ENCODE data around the gene GAL3ST2. TPM values are rescaled to one million over a fixed set of nuclear protein-coding genes. Genes with fewer than 3 reads are reported as not detected.
"Not testable (repeated sequence)": the region's sequence is repeated elsewhere in the genome, so short reads cannot be mapped to it uniquely, and the experiment has no call there.

GAL3ST2 gene
- under 1 TPM; 0.22 to 0.40 (median 0.37) TPM for polyA plus RNA-seq (ENCODE audit: insufficient read length in 3 of 3)

DNA sequence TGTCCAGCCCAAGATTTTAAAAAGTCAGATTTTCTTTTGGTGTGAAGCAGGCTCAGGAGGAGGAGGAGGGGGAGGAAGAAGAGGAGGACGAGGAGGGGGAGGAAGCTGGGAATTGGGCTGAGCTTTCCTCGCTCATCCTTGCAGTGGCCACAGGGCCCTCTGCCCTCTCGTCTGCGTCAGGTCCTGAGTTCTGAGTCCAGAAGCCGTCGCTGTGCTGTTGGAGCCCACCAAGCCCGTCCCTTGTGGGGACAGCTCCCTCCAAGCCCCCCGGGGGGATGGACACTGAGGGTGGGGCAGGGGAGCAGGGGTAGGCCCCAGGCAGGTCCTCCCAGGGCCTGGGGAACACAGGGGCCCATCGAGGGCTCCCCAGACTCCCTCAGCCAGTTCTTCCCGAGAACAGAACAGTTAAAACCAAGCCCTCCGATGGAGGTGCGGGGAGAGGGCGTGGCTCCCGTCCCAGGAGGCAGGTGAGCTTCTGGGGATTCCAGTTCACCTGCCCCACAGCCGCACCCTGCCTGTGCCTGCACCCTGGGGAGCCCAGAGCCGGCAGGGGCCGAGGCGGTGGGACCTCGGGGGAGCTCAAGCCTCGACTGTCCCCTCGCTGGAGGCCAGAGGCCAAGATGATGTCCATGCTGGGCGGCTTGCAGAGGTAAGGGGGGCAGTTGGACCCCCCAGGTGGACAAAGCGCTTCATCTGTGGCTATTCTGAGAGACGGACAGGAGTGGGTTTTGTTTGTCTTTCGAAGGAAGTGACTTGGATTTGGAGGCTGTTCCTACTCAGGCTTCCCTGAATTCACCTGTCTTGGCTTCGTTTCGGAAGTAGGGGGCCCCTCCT, at the start of gene GAL3ST2:
Gene GAL3ST2, plus strand, starts transcription at position 487 of the 834 bp plus-strand sequence. Its CDS starts 134 bp downstream, at position 621.
- DNase-seq (ENCODE audit: low read depth in 3 of 3, low spot score in 2 of 3): no peak

DNA sequence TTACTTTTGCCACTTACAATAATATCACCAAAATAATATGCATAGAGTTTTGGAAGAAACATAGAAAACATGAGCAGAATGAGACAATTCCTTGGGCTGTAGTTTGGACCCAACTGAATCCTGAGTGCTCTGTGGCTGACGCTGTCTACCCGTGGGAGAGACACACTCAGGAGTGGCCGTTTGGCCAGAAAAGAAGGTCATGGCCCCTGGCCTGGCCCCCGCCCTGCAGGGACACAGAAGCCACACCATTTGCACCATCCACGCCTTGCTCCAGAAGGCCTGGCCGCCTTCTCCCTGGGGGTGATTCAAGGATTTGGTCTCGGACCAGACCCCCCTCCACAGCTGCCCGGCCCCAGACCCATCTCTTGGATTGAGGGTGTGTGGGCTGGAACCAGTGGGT, 48.6 kb upstream of the GAL3ST2 start:
- DNase-seq (ENCODE audit: low read depth in 3 of 3, low spot score in 2 of 3): no peak

DNA sequence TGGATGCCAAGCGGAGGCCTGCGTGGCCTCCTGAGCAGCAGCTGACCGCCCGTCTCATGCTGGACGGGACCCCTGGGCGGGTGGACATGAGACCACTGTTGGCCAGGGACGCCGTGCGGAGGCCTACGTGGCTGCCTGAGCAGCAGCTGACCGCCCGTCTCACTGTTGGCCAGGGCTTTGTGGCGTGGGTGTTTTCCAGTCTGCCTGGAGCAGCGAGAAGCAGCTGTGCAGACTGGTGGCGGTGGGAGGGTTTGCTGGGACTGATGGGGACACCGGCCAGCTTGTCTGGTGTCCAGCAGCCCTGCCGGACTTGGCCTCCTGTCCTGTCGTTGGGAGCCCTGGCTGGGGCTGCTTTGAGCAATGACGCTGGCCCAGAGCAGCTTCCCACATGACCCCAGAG, 48.0 kb upstream of the GAL3ST2 start:
- no peak for DNase-seq (ENCODE audit: low read depth in 3 of 3, low spot score in 2 of 3)

DNA sequence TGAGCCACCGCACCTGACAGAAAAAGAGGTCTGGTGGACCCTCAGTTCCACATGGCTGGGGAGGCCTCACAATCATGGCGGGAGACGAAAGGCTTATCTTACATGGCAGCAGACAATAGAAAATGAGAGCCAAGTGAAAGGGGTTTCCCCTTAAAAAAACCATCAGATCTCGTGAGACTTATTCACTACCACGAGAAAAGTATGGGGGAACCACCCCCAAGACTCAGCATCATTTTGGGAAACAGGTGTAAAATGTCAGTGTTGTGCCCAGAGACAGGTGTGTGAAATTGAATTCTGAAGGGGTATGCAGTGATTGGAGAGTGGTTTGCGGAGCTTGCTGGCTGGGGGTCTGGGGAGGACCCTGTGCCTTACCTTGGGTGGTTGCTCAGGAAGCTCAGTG, 46.8 kb upstream of the GAL3ST2 start:
- no peak for DNase-seq (ENCODE audit: low read depth in 3 of 3, low spot score in 2 of 3)

DNA sequence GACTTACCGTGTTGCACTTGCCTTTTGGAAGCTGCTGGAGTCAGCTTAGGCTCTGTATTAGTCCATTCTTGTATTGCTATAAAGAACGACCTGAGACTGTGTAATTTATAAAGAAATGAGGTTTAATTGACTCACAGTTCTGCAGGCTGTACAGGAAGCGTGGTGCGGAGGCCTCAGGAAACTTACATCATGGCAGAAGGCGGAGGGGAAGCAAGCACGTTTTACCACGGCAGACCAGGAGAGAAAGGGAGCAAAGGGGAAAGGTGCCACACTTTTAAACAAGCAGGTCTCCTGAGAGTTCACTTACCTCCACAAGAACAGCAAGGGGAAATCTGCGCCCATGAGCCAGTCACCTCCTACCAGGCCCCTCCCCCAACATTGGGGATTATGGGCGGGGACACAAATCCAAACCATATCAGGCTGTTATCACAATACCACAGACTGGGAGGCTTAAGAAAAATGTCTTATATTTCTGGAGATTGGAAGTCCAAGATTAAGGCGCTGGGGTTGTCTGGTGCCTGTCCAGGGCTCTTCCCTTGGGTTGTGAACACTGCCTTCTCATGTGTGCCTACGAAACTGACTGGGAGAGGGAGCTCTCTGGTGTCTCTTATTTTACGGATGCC, 45.8 kb upstream of the GAL3ST2 start:
- DNase-seq (ENCODE audit: low read depth in 3 of 3, low spot score in 2 of 3): no peak

DNA sequence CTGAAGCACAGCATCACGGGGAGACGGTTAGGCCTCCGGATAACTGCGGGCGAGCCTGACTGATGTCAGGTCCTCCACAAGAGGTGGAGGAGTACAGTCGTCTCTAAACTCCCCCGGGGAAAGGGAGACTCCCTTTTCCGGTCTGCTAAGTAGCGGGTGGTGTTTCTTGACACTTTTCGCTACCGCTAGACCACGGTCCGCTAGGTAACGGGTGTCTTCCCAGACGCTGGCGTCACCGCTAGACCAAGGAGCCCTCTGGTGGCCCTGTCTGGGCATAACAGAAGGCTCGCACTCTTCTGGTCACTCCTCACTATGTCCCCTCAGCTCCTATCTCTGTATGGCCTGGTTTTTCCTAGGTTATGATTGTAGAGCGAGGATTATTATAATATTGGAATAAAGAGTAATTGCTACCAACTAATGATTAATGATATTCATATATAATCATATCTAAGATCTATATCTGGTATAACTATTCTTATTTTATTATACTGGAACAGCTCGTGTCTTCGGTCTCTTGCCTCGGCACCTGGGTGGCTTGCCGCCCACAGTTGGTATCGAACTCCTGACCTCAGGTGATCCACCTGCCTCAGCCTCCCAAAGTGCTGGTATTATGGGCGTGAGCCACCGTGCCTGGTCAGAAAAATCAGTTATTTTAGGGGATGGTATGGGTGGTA, 44.0 kb upstream of the GAL3ST2 start:
- DNase-seq (ENCODE audit: low read depth in 3 of 3, low spot score in 2 of 3): peak in 1 of 3 donors; percentile 44

DNA sequence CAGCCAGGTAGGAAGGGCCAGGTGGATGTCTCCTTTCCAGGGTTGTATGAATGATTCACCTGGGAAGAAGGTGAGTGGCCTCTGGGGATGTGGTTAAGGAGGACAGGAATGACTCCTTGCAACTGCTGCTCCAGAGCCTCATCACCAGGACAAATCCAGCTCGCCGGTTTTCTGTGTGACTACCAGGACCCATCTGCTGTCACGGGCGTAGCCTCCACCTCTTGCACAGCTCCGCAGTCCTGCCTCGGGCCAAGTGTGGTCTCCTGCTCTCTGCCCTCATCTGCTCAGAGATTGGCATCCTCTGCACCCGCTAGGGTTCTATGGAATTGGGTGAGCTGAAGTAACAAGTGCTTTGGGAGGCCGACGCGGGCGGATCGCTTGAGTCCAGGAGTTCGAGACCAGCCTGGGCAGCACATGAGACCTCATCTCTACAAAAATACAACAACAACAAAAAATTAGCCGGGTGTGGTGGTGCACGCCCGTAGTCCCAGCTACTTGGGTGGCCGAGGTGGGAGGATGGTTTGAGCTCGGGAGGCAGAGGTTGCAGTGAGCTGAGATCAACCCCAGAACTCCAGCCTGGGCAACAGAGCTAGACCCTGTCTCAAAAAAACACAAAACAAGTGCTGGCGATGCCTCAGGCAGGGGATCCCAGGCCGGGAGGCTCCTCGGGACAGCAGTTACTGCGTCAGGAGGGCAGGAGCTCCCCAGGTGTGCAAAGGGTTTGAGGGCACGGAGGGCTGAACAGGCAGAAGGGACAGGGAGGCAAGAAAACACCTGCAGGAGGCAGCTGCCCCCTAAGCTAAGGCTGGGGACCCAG, 43.0 kb upstream of the GAL3ST2 start:
- DNase-seq (ENCODE audit: low read depth in 3 of 3, low spot score in 2 of 3): no peak

DNA sequence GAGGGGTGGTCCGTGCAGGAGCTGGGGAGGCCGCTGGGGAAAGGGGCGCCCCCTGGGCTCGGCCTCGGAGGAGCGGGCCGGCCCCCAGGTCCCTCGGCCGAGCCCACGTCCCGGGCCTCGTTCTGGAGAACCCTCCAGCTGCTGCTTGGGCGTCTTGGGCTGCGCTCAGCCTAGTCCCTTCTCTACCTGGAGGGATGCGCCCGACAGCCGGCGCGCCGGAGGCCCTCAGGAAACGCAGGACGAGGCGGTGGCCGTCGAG, 42.5 kb upstream of the GAL3ST2 start:
- no peak for DNase-seq (ENCODE audit: low read depth in 3 of 3, low spot score in 2 of 3)

DNA sequence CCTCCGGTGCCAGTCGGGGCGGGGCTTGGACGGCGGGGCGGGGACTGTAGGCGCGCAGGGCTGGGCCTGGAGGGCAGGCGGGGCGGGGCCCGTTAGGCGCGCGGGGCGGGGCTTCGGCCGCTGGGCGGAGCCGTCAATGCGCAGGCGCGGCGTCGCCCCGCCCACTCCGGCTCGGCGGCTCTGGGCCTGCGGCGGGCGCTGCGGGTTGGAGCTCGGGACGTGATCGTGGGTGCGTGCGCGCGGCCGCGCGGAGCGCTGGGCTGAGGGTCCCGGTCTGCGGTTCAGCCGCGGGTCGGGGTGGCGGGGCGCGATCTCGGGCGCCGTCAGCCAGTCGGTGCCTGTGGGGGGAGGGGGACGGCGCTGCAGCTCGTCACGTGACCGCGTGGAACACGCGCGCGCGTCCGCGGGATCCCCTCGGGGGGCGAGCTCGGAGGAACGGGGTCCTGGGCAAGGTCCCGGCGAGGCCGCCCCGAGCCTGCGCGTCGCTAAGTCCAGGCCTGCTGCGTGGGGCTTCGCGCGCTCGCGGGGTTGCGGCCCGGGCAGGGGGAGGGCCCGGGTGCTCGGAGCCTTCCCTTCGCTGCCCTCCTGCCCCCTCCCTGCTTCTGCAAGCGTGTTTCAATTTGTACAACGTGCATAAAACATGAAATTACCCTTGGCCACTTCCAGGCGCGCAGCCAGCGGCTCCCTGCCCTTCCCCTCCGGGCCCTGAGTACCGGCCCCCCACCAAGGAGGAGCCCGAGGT, 42.0 kb upstream of the GAL3ST2 start, which contains the start of gene D2HGDH:
Gene D2HGDH, plus strand, starts transcription at position 164 of the 742 bp plus-strand sequence. CDS start 595 bp downstream, outside the sequence.
- peak; percentile 52 to 67 (median 65) for DNase-seq (ENCODE audit: low read depth in 3 of 3, low spot score in 2 of 3)

DNA sequence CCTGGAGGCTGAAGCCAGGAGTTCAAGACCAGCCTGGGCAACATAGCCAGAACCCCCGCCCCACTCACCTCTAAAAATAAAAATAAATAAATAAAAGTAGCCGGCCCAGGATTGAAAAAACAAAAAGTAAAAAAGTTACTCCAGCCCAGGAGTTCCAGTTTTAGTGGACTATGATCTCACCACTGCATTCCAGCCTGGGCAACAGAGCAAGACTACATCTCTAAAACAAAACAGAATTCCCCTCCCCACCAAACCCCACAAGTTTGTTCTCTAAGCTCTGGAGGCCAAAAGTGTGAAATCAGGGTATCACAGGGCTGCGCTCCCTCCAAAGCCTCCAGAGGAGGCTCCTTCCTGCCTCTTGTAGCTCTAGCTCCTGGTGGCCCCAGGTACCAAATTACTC, 40.5 kb upstream of the GAL3ST2 start:
- no peak for DNase-seq (ENCODE audit: low read depth in 3 of 3, low spot score in 2 of 3)

DNA sequence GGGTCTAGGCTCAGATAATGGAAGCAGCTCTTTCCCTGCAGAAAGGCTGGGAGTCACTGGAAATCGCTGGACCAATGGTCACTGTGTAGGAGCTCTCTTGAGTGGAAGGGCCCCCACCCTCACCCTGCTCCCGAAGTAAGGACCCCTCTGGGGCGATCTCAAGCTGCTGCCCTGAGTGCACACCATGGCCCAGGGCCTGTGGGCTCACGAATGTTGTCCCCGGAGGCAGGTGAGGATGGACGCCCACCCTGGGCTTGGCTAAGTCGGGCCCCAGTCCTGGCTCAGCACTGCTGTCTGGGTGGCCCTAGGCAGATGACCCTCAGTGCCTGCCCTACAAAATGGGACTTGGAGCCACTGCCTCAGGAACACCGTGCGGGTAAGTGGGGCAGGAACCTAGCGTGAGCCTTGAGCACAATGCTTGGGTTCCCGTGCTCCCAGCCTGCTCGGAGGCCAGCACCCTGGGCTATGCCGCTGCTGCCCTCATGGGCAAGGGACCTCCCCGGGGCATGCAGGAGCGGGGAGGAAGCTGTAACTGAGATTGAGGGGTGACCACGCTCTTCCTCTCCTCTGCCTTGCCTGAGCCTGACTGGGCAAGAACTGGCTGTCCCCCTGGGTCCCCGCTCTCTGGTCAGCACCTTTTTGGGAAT, 38.5 kb upstream of the GAL3ST2 start:
- no peak for DNase-seq (ENCODE audit: low read depth in 3 of 3, low spot score in 2 of 3)

DNA sequence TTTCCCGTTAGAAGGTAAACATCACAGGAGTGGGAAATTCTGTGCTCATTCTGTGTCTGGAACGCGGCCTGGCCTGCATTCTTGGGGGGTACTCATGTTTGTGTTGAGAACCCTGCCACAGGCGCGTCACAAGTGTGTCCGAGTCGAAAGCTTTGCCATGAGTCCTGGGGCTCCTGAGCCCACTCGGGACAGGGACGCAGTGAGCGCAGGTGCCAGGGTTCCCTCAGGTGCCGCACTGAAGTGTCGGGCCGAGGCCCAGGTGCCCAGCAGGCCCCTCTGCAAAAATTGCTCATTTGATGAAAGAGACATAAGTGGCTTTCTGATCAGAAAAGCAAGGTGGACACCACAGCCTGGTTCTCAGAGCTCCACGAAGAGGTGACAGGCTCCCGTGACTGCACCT, 37.4 kb upstream of the GAL3ST2 start:
- DNase-seq (ENCODE audit: low read depth in 3 of 3, low spot score in 2 of 3): no peak

DNA sequence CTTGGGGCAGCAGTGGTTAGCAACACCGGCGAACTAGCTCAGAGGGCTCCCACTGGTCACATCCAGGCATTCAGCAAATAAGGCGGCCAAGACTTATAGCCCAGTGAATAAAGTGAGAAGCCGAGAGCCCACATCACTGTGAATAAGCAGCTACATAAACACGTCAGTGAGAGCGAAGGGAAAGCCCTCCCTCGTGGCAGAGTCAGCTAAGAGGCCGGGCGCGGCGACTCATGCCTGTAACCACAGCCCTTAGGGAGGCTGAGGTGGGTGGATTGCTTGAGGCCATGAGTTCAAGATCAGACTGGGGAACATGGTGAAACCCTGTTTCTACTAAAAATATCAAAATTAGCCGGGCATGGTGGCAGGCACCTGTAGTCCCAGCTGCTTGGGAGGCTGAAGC, 37.0 kb upstream of the GAL3ST2 start:
- DNase-seq (ENCODE audit: low read depth in 3 of 3, low spot score in 2 of 3): no peak

DNA sequence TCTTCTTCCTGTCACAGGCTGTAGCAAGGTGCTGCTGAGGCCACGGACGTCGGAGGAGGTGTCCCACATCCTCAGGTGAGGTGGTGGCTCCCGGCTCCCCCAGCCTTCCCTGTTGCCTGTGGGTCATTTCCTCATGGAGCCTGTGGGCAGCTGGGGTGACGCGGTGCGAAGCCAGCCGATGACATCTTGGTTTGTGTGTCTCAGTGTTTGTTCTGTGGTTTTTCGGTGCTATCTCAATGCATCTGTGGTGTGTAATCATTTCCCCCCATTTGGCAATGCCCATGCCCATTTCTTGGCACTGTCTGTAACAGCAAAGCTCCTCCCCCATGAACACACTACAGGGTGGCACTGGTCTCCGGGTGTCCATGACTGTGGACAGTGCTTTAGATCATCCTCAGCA, 35.6 kb upstream of the GAL3ST2 start:
- DNase-seq (ENCODE audit: low read depth in 3 of 3, low spot score in 2 of 3): no peak

DNA sequence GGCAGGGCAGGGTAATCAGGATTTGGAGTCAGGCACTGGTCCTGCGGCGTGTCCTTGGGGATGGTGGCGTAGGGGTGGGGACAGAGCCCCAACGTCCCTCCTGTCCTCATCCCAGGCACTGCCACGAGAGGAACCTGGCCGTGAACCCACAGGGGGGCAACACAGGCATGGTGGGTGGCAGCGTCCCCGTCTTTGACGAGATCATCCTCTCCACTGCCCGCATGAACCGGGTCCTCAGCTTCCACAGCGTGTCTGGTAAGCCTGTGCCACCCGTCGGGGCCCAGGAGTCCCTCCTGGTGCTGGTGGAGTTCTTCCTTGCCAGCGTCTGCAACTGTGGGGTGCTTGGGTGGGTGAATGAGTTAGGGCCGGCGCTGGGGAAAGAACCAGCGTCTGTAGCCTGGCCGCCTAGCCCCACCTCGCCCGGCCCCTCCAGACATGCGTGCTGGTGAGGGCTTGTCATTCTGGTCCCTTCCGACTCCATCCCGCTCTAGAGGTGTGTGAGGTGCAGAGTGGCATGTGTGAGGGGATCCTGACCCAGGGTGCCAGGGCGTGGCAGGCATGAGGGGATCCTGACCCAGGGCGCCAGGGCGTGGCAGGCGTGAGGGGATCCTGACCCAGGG, 34.2 kb upstream of the GAL3ST2 start:
- DNase-seq (ENCODE audit: low read depth in 3 of 3, low spot score in 2 of 3): no peak

DNA sequence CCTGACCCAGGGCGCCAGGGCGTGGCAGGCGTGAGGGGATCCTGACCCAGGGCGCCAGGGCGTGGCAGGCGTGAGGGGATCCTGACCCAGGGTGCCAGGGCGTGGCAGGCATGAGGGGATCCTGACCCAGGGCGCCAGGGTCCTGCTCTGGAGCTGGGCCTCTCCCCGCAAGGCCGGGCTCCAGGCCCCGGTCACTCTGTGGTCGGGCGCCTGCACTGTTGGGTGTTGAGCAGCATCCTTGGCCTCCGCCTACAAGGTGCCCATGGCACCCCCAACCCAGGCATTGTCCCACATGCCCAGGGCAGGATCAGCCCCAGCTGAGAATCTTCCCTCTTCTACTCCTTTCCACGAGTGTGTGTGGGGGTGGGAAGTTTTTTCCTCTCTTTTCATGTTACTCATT, 33.6 kb upstream of the GAL3ST2 start:
- DNase-seq (ENCODE audit: low read depth in 3 of 3, low spot score in 2 of 3): not testable (repeated sequence)

DNA sequence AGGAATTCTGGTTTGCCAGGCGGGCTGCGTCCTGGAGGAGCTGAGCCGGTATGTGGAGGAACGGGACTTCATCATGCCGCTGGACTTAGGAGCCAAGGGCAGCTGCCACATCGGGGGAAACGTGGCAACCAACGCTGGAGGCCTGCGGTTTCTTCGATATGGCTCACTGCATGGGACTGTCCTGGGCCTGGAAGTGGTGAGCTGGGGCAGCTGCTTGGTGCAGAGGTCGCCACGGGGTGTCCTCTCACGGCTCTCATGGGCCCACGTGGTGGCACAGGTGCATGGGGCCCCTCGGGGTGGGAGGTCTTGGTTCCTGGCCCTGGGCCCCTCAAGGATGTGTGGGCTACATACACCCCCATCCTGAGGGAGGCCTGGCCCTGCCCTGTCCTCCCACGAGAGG, 33.0 kb upstream of the GAL3ST2 start:
- DNase-seq (ENCODE audit: low read depth in 3 of 3, low spot score in 2 of 3): no peak

DNA sequence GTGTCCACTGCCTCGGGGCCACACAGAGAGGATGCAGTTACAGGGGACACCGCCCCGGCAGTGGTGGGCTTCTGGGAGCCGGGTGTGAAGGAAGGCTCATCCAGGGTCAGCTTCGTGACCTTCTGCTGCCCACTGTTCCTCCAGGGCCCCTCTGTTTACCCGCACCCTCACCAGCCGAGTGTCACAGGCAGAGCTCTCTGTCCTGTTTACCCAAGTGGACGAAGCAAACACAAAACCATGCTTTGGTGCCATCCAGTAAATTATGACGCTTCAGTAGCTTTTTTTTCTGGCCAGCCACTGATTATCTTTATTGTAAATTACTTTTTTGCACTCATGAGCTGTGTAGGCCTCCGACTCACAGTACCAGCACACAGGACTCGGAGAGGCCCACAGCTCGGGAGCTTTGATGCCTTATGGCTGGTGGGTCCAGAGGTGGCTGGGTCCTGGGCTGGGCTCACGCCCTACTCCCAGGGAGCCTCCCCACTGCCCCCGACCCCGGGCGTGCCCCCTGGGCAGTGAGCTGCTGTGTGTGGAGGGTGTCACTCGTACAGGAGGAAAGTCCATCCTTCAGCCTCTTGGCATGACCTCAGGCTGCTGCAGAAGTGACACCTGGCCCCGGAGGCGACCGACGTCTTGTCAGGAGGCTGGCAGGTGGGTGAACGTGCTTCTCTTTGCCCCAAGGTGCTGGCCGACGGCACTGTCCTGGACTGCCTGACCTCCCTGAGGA, 32.4 kb upstream of the GAL3ST2 start:
- no peak for DNase-seq (ENCODE audit: low read depth in 3 of 3, low spot score in 2 of 3)

DNA sequence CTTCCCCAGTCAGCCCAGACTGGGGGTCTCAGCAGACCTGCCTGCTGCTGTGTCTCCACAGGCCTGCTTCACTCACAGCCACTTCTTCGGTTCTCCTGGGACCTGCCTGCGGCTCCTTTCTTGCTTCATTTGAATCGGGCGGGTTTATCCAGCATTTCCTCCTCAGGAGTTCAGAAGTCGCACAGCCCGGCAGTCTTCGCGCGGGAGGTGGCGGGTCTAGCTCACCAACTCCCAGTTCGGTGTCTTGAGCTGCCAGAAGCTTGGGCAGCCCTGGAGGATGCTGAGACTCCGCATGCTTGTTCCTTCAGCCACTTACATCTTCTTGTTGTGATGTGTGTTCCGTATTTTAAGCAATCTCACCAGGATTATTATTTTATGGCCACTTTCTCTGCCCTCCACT, 31.3 kb upstream of the GAL3ST2 start:
- no peak for DNase-seq (ENCODE audit: low read depth in 3 of 3, low spot score in 2 of 3)

Data from right renal cortex interstitium (tissue), 3 donors.